Endothelial cell (in vitro differentiated cells): Measurements from ENCODE around the gene DYSF. TPM values are rescaled to one million over a fixed set of nuclear protein-coding genes. Genes with fewer than 3 reads are reported as not detected.

Experiments used
- DNase-seq: peaks from one replicate; pipeline ENCODE4 v3.0.0; 2021; ENCODE audit warnings: low spot score
- H3K27ac Mint-ChIP-seq: one replicate; pipeline ENCODE4 v1.8.0; 2021; ENCODE audit warnings: mixed read lengths, inconsistent platforms; ENCODE audit not compliant: unreplicated experiment
- H3K27me3 Mint-ChIP-seq: one replicate; pipeline ENCODE4 v1.8.0; 2021; ENCODE audit warnings: mild to moderate bottlenecking, moderate library complexity, mixed read lengths, inconsistent platforms; ENCODE audit not compliant: unreplicated experiment
- H3K36me3 Mint-ChIP-seq: one replicate; pipeline ENCODE4 v1.8.0; 2021; ENCODE audit warnings: mild to moderate bottlenecking, low read depth, mixed read lengths, inconsistent platforms; ENCODE audit not compliant: unreplicated experiment
- H3K4me1 Mint-ChIP-seq: one replicate; pipeline ENCODE4 v1.8.0; 2021; ENCODE audit warnings: mild to moderate bottlenecking, mixed read lengths, inconsistent platforms; ENCODE audit not compliant: unreplicated experiment
- H3K4me3 Mint-ChIP-seq: one replicate; pipeline ENCODE4 v1.8.0; 2021; ENCODE audit warnings: mild to moderate bottlenecking, mixed read lengths, inconsistent platforms; ENCODE audit not compliant: unreplicated experiment
- H3K9me3 Mint-ChIP-seq: one replicate; pipeline ENCODE4 v1.8.0; 2021; ENCODE audit warnings: mixed read lengths, inconsistent platforms; ENCODE audit not compliant: unreplicated experiment
- total RNA-seq: library from RNA; stranded (reverse); fragmentation: NEBNext Ultra II Directional; extraction: Animal tissue kit (Norgen Biotek cat#: 25700); gene quantifications from one replicate; pipeline ENCODE4 v1.2.1, GENCODE V29; 2021; ENCODE audit not compliant: unreplicated experiment
- TF ChIP-seq, protein P1 (sequence below): fragments of 200-600 bp; sonication (generic); IDR thresholded peaks from one replicate; pipeline ENCODE4 v1.5.0; 2021; ENCODE audit warnings: antibody characterized with exemption; ENCODE audit not compliant: unreplicated experiment

DYSF gene
- total RNA-seq, 1 donor from 2014 or later, result 566 TPM

DNA sequence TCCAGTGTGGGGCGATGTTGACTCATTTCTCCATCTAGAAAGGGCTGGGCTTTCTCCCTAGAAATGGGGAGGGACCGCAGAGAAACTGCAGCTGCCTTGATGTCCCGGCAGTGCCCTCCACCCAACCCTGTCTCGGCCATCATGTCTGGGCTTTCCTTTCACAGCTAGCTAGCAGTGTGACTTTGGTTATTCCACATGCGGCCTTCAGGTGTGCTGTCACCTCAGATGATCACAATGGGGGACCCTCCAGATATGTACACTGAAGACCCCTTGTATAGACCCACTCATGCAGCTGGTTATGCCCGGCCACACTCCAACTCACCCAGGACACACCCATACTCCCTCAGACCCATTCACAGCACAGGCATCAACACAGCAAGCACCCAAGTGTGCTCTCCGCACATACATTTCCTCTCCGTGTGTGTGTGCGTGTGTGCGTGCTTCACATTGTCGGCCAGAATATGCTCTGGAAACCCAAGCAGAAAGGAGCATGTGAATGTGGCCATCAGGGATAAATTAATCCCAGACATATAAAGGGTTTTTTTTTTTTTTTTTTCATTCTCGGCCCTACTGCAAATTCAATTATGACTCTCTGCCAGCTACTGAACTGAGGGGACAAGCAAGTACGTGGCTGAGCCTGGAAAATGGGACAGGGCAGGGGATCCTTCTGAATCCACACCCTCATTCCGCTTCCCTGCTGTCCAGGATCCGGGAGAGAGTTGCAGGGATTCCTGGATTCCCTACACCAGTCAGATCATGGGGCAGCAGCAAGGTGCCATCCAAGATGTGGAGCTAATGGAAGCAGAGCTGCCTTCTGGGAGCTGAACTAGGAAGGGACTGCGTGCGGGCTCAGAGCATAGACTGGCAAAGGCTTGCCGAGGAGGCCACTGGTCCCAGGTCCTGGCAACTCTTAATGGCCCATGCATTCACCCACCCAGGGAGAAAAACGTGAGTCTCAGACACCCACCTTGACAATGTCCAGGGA is 240.2 kb downstream of the DYSF start:
- peaks cover 47% of the 10 kb centered on the region for H3K36me3 Mint-ChIP-seq
- TF ChIP-seq, protein P1, sequence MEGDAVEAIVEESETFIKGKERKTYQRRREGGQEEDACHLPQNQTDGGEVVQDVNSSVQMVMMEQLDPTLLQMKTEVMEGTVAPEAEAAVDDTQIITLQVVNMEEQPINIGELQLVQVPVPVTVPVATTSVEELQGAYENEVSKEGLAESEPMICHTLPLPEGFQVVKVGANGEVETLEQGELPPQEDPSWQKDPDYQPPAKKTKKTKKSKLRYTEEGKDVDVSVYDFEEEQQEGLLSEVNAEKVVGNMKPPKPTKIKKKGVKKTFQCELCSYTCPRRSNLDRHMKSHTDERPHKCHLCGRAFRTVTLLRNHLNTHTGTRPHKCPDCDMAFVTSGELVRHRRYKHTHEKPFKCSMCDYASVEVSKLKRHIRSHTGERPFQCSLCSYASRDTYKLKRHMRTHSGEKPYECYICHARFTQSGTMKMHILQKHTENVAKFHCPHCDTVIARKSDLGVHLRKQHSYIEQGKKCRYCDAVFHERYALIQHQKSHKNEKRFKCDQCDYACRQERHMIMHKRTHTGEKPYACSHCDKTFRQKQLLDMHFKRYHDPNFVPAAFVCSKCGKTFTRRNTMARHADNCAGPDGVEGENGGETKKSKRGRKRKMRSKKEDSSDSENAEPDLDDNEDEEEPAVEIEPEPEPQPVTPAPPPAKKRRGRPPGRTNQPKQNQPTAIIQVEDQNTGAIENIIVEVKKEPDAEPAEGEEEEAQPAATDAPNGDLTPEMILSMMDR, result no peak
- H3K27me3 Mint-ChIP-seq, result peaks cover 50% of the 10 kb centered on the region

GRCh38 chr2:71694501-71695234 is 241.3 kb downstream of the DYSF start:
- DNase-seq, result no peak
- H3K4me3 Mint-ChIP-seq, result peak overlapping the region; percentile 23
- H3K9me3 Mint-ChIP-seq, result no peaks in the 10 kb centered on the region
- H3K36me3 Mint-ChIP-seq, result peaks cover 42% of the 10 kb centered on the region
- H3K4me1 Mint-ChIP-seq, result peaks cover 12% of the 10 kb centered on the region
- TF ChIP-seq, protein P1, result no peak
- peaks cover 40% of the 10 kb centered on the region for H3K27me3 Mint-ChIP-seq
- peak overlapping the region; percentile 3 for H3K27ac Mint-ChIP-seq

More for the DNA sequence above, 240.2 kb downstream of the DYSF start:
- no peak for DNase-seq
- Mint-ChIP-seq H3K27ac (peak overlapping the region; percentile 55), H3K4me3 (peak overlapping the region; percentile 52), H3K4me1 (peaks cover 15% of the 10 kb centered on the region), H3K9me3 (no peaks in the 10 kb centered on the region)

GRCh38 chr2:71695235-71696120 is 242.1 kb downstream of the DYSF start:
- DNase-seq, result no peak
- TF ChIP-seq, protein P1, result no peak
- Mint-ChIP-seq H3K9me3 (no peaks in the 10 kb centered on the region), H3K4me3 (no peak overlapping the region), H3K27me3 (peaks cover 38% of the 10 kb centered on the region), H3K27ac (peak overlapping the region; percentile 44), H3K4me1 (peaks cover 9% of the 10 kb centered on the region), H3K36me3 (peaks cover 36% of the 10 kb centered on the region)

DNA sequence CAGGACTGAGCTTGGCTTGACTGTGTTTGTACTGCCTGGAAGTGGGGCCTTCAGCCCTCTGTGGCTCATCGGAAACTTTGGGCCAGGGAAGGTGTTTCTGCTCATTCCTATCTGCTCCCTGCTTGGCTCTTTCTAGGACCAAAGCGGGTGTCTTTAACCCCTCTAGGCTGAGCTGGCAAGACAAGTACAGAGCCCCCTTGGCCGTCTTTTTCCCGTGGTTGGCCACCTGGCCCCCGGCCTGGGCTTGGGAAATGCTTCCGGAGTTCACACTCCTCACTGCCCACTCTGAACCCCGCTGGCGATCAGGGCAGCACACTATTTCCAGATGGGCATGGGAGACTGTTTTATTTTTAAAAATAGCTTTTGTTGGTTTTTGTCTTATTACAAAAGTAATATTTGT is 243.0 kb downstream of the DYSF start:
- TF ChIP-seq, protein P1, result no peak
- Mint-ChIP-seq H3K36me3 (peaks cover 30% of the 10 kb centered on the region), H3K27me3 (peaks cover 32% of the 10 kb centered on the region), H3K27ac (no peak overlapping the region), H3K9me3 (no peaks in the 10 kb centered on the region), H3K4me3 (no peak overlapping the region), H3K4me1 (peaks cover 4% of the 10 kb centered on the region)
- no peak for DNase-seq
